Neuronal stem cell (in vitro differentiated cells): Measurements from ENCODE around the gene GRAMD2B.
A peak's percentile ranks its signal among the peaks of the same experiment; 100 is the strongest.

Experiments
- DNase-seq: peaks from one replicate; pipeline ENCODE4 v3.0.0-alpha.2; 2013; ENCODE audit warnings: low spot score
- H2AFZ ChIP-seq: one replicate; pipeline ENCODE4 v1.6.1; 2013; ENCODE audit warnings: mild to moderate bottlenecking, low read length, inconsistent platforms
- H2AK5ac ChIP-seq: 2 replicates; pipeline ENCODE4 v1.6.1; 2013; ENCODE audit warnings: low read depth, mild to moderate bottlenecking, inconsistent platforms, low read length, moderate library complexity, mixed read lengths
- H2BK120ac ChIP-seq: 2 replicates; pipeline ENCODE4 v1.6.1; 2013; ENCODE audit warnings: low read depth, mild to moderate bottlenecking, inconsistent platforms, low read length, moderate library complexity, mixed read lengths
- H2BK12ac ChIP-seq: one replicate; pipeline ENCODE4 v1.6.1; 2013; ENCODE audit warnings: low read length, inconsistent platforms
- H2BK15ac ChIP-seq: 2 replicates; pipeline ENCODE4 v1.6.1; 2013; ENCODE audit warnings: mild to moderate bottlenecking, low read length, inconsistent platforms, mixed read lengths
- H2BK5ac ChIP-seq: one replicate; pipeline ENCODE4 v1.6.1; 2013; ENCODE audit warnings: inconsistent platforms, mild to moderate bottlenecking, low read length, moderate library complexity
- H3K14ac ChIP-seq: one replicate; pipeline ENCODE4 v1.6.1; 2013; ENCODE audit warnings: low read length, inconsistent platforms
- H3K18ac ChIP-seq: 2 replicates; pipeline ENCODE4 v1.6.1; 2013; ENCODE audit warnings: low read length, inconsistent platforms
- H3K23ac ChIP-seq: 2 replicates; pipeline ENCODE4 v1.6.1; 2013; ENCODE audit warnings: low read depth, mild to moderate bottlenecking, mixed read lengths, low read length, inconsistent platforms; ENCODE audit not compliant: poor library complexity
- H3K27ac ChIP-seq: replicated peaks from 3 replicates; pipeline ENCODE4 v1.5.1; 2013; ENCODE audit warnings: low read length, inconsistent platforms
- H3K27me3 ChIP-seq, 3 experiments: 2 replicates each; pipeline ENCODE4 v1.6.1; 2013; ENCODE audit warnings: low read length in 3 of 3, mild to moderate bottlenecking in 2 of 3, inconsistent platforms in 1 of 3, low read depth in 1 of 3, mixed read lengths in 1 of 3, moderate library complexity in 1 of 3; ENCODE audit not compliant: control insufficient read depth in 3 of 3, insufficient read depth in 3 of 3
- H3K36me3 ChIP-seq, 2 donors: replicated peaks in 1 of 2; 2 replicates each; pipeline ENCODE4 v1.6.1; 2013; ENCODE audit warnings: low read length in 2 of 2; ENCODE audit not compliant: control insufficient read depth in 2 of 2, insufficient read depth in 2 of 2
- H3K4ac ChIP-seq: 2 replicates; pipeline ENCODE4 v1.6.1; 2013; ENCODE audit warnings: inconsistent platforms, mild to moderate bottlenecking, low read length, moderate library complexity
- H3K4me1 ChIP-seq, 2 donors: 1 replicate in 1 of 2; 2 replicates in 1 of 2; pipeline ENCODE4 v1.6.1; 2013; ENCODE audit warnings: low read length in 2 of 2, low read depth in 1 of 2; ENCODE audit not compliant: control insufficient read depth in 2 of 2, insufficient read depth in 1 of 2
- H3K4me2 ChIP-seq: one replicate; pipeline ENCODE4 v1.6.1; 2013; ENCODE audit warnings: mild to moderate bottlenecking, low read length, inconsistent platforms; ENCODE audit not compliant: insufficient read depth, poor library complexity, severe bottlenecking
- H3K4me3 ChIP-seq, 2 donors: 2 replicates each; pipeline ENCODE4 v1.5.1; 2013; ENCODE audit warnings: low read length in 2 of 2, mild to moderate bottlenecking in 2 of 2, inconsistent platforms in 1 of 2, moderate library complexity in 1 of 2
- H3K79me1 ChIP-seq: one replicate; pipeline ENCODE4 v1.6.1; 2013; ENCODE audit warnings: low read depth, mild to moderate bottlenecking, inconsistent platforms, low read length, moderate library complexity
- H3K9ac ChIP-seq: one replicate; pipeline ENCODE4 v1.6.1; 2013; ENCODE audit warnings: mild to moderate bottlenecking, low read depth, low read length, inconsistent platforms; ENCODE audit not compliant: poor library complexity
- H3K9me3 ChIP-seq, 2 donors: replicated peaks in 1 of 2; 2 replicates each; pipeline versions ENCODE3 to v1.6.1; 2013; ENCODE audit warnings: low read length in 2 of 2, mild to moderate bottlenecking in 2 of 2, inconsistent platforms in 1 of 2, low read depth in 1 of 2, mixed read lengths in 1 of 2, moderate library complexity in 1 of 2; ENCODE audit not compliant: control insufficient read depth in 2 of 2, insufficient read depth in 1 of 2
- H4K8ac ChIP-seq: one replicate; pipeline ENCODE4 v1.6.1; 2013; ENCODE audit warnings: low read depth, mild to moderate bottlenecking, inconsistent platforms, low read length, moderate library complexity
- H4K91ac ChIP-seq: one replicate; pipeline ENCODE4 v1.6.1; 2013; ENCODE audit warnings: low read length, low read depth, mild to moderate bottlenecking, inconsistent platforms; ENCODE audit not compliant: poor library complexity
- WGBS, 2 donors: extraction: QIAGEN DNeasy Blood & Tissue Kit; methylation state at CpG; one replicate each; pipeline ENCODE4 v1.1.7; 2013; ENCODE audit warnings: missing lambda C conversion rate in 2 of 2, mixed read lengths in 1 of 2; ENCODE audit not compliant: insufficient read length in 2 of 2, insufficient replicate concordance in 1 of 2; ENCODE audit errors: extremely low coverage in 2 of 2; 5-methylcytosine and 5-hydroxymethylcytosine counted together

The GRAMD2B gene

GRCh38 chr5:126513703-126514102, 90.5 kb downstream of the GRAMD2B start:
- no peak overlapping the region for H2AK5ac ChIP-seq
- no peak overlapping the region for H2BK120ac ChIP-seq
- no peak overlapping the region for H4K8ac ChIP-seq
- no CpG with 5 or more reads among the region's 4 CpGs for WGBS, 2 donors
- H3K9ac ChIP-seq = no peak overlapping the region
- H3K36me3 ChIP-seq = no peaks in the 10 kb centered on the region
- H3K4me2 ChIP-seq = no peak overlapping the region
- H2BK12ac ChIP-seq = no peak overlapping the region
- no peak overlapping the region for H2BK15ac ChIP-seq
- H3K14ac ChIP-seq = no peak overlapping the region
- no peak overlapping the region for H3K18ac ChIP-seq
- no peak overlapping the region for H4K91ac ChIP-seq
- H2BK5ac ChIP-seq = no peak overlapping the region
- H3K9me3 ChIP-seq = peaks cover 0 to 2% of the 10 kb centered on the region in 2 donors
- DNase-seq = no peak
- no peaks in the 10 kb centered on the region for H3K79me1 ChIP-seq
- no peak overlapping the region for H3K27ac ChIP-seq
- no peak overlapping the region for H3K4ac ChIP-seq
- no peaks in the 10 kb centered on the region for H3K27me3 ChIP-seq
- peak overlapping the region; percentile 70 for H2AFZ ChIP-seq
- H3K4me3 ChIP-seq = no peak overlapping the region
- H3K23ac ChIP-seq = no peak overlapping the region
- peaks cover 0 to 36% of the 10 kb centered on the region in 2 donors for H3K4me1 ChIP-seq

GRCh38 chr5:126514131-126514557, 90.9 kb downstream of the GRAMD2B start:
- Histone ChIP-seq H3K9me3 (peaks cover 0 to 2% of the 10 kb centered on the region in 2 donors), H2BK12ac (no peak overlapping the region), H2AFZ (peak overlapping the region; percentile 27), H3K4me2 (no peak overlapping the region), H2BK15ac (no peak overlapping the region), H2BK5ac (no peak overlapping the region), H2AK5ac (no peak overlapping the region), H3K36me3 (no peaks in the 10 kb centered on the region), H3K18ac (no peak overlapping the region), H3K27me3 (no peaks in the 10 kb centered on the region), H3K9ac (no peak overlapping the region), H2BK120ac (no peak overlapping the region), H3K27ac (no peak overlapping the region), H3K23ac (no peak overlapping the region), H3K4me3 (no peak overlapping the region), H3K14ac (no peak overlapping the region), H3K4me1 (peaks cover 0 to 31% of the 10 kb centered on the region in 2 donors), H3K79me1 (no peaks in the 10 kb centered on the region), H4K8ac (no peak overlapping the region), H3K4ac (no peak overlapping the region), H4K91ac (no peak overlapping the region)
- no peak for DNase-seq
- WGBS, 2 donors = no CpG with 5 or more reads among the region's 4 CpGs

GRCh38 chr5:126514558-126515141, 91.4 kb downstream of the GRAMD2B start:
- Histone ChIP-seq H3K27me3 (no peaks in the 10 kb centered on the region), H2BK5ac (no peak overlapping the region), H3K4ac (no peak overlapping the region), H3K9ac (no peak overlapping the region), H3K23ac (no peak overlapping the region), H2BK120ac (no peak overlapping the region), H3K4me1 (peaks cover 0 to 28% of the 10 kb centered on the region in 2 donors), H2AFZ (peak overlapping the region; percentile 27), H3K4me3 (no peak overlapping the region), H3K18ac (no peak overlapping the region), H2BK15ac (no peak overlapping the region), H3K27ac (no peak overlapping the region), H3K9me3 (peaks cover 0 to 2% of the 10 kb centered on the region in 2 donors), H3K79me1 (no peaks in the 10 kb centered on the region), H3K36me3 (no peaks in the 10 kb centered on the region), H3K4me2 (no peak overlapping the region), H2AK5ac (no peak overlapping the region), H3K14ac (no peak overlapping the region), H4K91ac (no peak overlapping the region), H2BK12ac (no peak overlapping the region), H4K8ac (no peak overlapping the region)
- no peak for DNase-seq
- WGBS, 2 donors = no CpG with 5 or more reads among the region's 9 CpGs

GRCh38 chr5:126515337-126515736, 92.1 kb downstream of the GRAMD2B start:
- Histone ChIP-seq H2BK15ac (no peak overlapping the region), H2AFZ (no peak overlapping the region), H2BK120ac (no peak overlapping the region), H3K4me3 (no peak overlapping the region), H3K4me2 (no peak overlapping the region), H3K79me1 (no peaks in the 10 kb centered on the region), H2AK5ac (no peak overlapping the region), H3K27me3 (no peaks in the 10 kb centered on the region), H4K91ac (no peak overlapping the region), H3K18ac (no peak overlapping the region), H3K4ac (no peak overlapping the region), H3K14ac (no peak overlapping the region), H3K36me3 (no peaks in the 10 kb centered on the region), H4K8ac (no peak overlapping the region), H3K9me3 (peaks cover 0 to 2% of the 10 kb centered on the region in 2 donors), H3K4me1 (peaks cover 0 to 32% of the 10 kb centered on the region in 2 donors), H2BK12ac (no peak overlapping the region), H2BK5ac (no peak overlapping the region), H3K23ac (no peak overlapping the region), H3K27ac (no peak overlapping the region), H3K9ac (no peak overlapping the region)
- DNase-seq = no peak
